Smooth muscle cell (in vitro differentiated cells): ENCODE data around the gene PCYT2. TPM values are rescaled to one million over a fixed set of nuclear protein-coding genes. Genes with fewer than 3 reads are reported as not detected.

Experiments
- DNase-seq: peaks from one replicate; lab custom pipeline; 2025; ENCODE audit not compliant: unreplicated experiment; lab: John Stamatoyannopoulos, UW
- H2AFZ ChIP-seq: fragments of 200-600 bp; sonication (generic); 2 replicates; pipeline ENCODE4 v1.6.0; 2016; ENCODE audit warnings: antibody characterized with exemption, low read depth, mild to moderate bottlenecking
- H3F3A ChIP-seq: fragments of 200-600 bp; sonication (generic); 2 replicates; pipeline ENCODE4 v1.6.0; 2017; ENCODE audit warnings: antibody characterized with exemption, low read depth
- H3K27ac ChIP-seq: fragments of 200-600 bp; sonication (generic); 2 replicates; pipeline ENCODE4 v1.5.1; 2016; ENCODE audit warnings: low read depth, mild to moderate bottlenecking
- H3K27me3 ChIP-seq: fragments of 200-600 bp; sonication (generic); 2 replicates; pipeline ENCODE4 v1.6.1; 2016; ENCODE audit warnings: low read depth, mild to moderate bottlenecking
- H3K36me3 ChIP-seq: fragments of 200-600 bp; sonication (generic); 2 replicates; pipeline ENCODE4 v1.5.1; 2016; ENCODE audit warnings: low read depth
- H3K4me1 ChIP-seq: fragments of 200-600 bp; sonication (generic); 2 replicates; pipeline ENCODE4 v1.5.1; 2016; ENCODE audit warnings: low read depth
- H3K4me2 ChIP-seq: fragments of 200-600 bp; sonication (generic); 2 replicates; pipeline ENCODE4 v1.6.0; 2016; ENCODE audit warnings: mild to moderate bottlenecking
- H3K4me3 ChIP-seq: fragments of 200-600 bp; sonication (generic); 2 replicates; pipeline ENCODE4 v1.5.1; 2016; ENCODE audit warnings: mild to moderate bottlenecking
- H3K79me2 ChIP-seq: fragments of 200-600 bp; sonication (generic); 2 replicates; pipeline ENCODE4 v1.6.0; 2016; ENCODE audit warnings: low read depth, mild to moderate bottlenecking
- H3K9ac ChIP-seq: fragments of 200-600 bp; sonication (generic); 2 replicates; pipeline ENCODE4 v1.6.0; 2016; ENCODE audit warnings: low read depth
- H3K9me3 ChIP-seq: fragments of 200-600 bp; sonication (generic); replicated peaks from 2 replicates; pipeline ENCODE4 v1.5.1; 2016; ENCODE audit warnings: low read depth
- H4K20me1 ChIP-seq: fragments of 200-600 bp; sonication (generic); 2 replicates; pipeline ENCODE4 v1.6.0; 2016; ENCODE audit warnings: low read depth
- CTCF ChIP-seq: fragments of 200-600 bp; sonication (generic); IDR thresholded peaks from 2 replicates; pipeline ENCODE4 v1.5.1; 2017; ENCODE audit warnings: borderline replicate concordance, mild to moderate bottlenecking, antibody characterized with exemption; ENCODE audit not compliant: insufficient read depth, poor library complexity, severe bottlenecking
- WGBS: methylation state at CpG from one replicate; pipeline ENCODE4 v1.1.7; 2016; ENCODE audit warnings: low lambda C conversion rate; 5-methylcytosine and 5-hydroxymethylcytosine counted together
- polyA plus RNA-seq: library from polyadenylated mRNA; unstranded; fragments of >200 nt; fragmentation: Nextera tagmentation; extraction: Ambion mirVana; gene quantifications from 2 replicates; pipeline ENCODE4 v1.2.1, GENCODE V29; 2016
- total RNA-seq: library from RNA; depleted of rRNA; stranded (reverse); fragments of >200 nt; gene quantifications from 2 replicates; pipeline ENCODE4 v1.2.3, GENCODE V29; 2014

PCYT2 gene
- total and polyA plus RNA-seq, 2 experiments from 2014 or later = 11.4 to 50.6 TPM

GRCh38 chr17:81915331-81915730 is 4.1 kb upstream of the PCYT2 start:
- H3K9me3 ChIP-seq = no peaks in the 10 kb centered on the region
- no peak overlapping the region for H2AFZ ChIP-seq
- WGBS = 97% methylated on average over 12 of the region's 12 CpGs
- H3K4me3 ChIP-seq = no peak overlapping the region
- no peaks in the 10 kb centered on the region for H3K36me3 ChIP-seq
- peaks cover 5% of the 10 kb centered on the region for H3K4me1 ChIP-seq
- H3K27me3 ChIP-seq = no peaks in the 10 kb centered on the region
- peaks cover 13% of the 10 kb centered on the region for H3F3A ChIP-seq
- no peak overlapping the region for H3K4me2 ChIP-seq
- peaks cover 68% of the 10 kb centered on the region for H4K20me1 ChIP-seq
- H3K9ac ChIP-seq = no peak overlapping the region
- TF ChIP-seq CTCF = no peak
- peaks cover 43% of the 10 kb centered on the region for H3K79me2 ChIP-seq
- DNase-seq = no peak
- no peak overlapping the region for H3K27ac ChIP-seq

GRCh38 chr17:81914103-81914850 is 3.1 kb upstream of the PCYT2 start:
- Histone ChIP-seq H3K36me3 (no peaks in the 10 kb centered on the region), H3F3A (peaks cover 13% of the 10 kb centered on the region), H3K79me2 (peaks cover 38% of the 10 kb centered on the region), H3K27ac (no peak overlapping the region), H2AFZ (no peak overlapping the region), H3K4me1 (peaks cover 7% of the 10 kb centered on the region), H3K4me2 (no peak overlapping the region), H3K9ac (no peak overlapping the region), H3K9me3 (no peaks in the 10 kb centered on the region), H3K27me3 (no peaks in the 10 kb centered on the region), H3K4me3 (no peak overlapping the region), H4K20me1 (peaks cover 68% of the 10 kb centered on the region)
- 96% methylated on average over 36 of the region's 36 CpGs for WGBS
- DNase-seq = no peak
- no peak for TF ChIP-seq CTCF

- Histone ChIP-seq H3K9me3 (no peaks in the 10 kb centered on the region), H3K4me3 (no peak overlapping the region), H3K4me1 (peaks cover 7% of the 10 kb centered on the region), H3K9ac (no peak overlapping the region), H2AFZ (no peak overlapping the region), H3K27ac (no peak overlapping the region), H3K4me2 (no peak overlapping the region), H3F3A (peaks cover 13% of the 10 kb centered on the region), H3K36me3 (no peaks in the 10 kb centered on the region), H3K27me3 (no peaks in the 10 kb centered on the region), H3K79me2 (peaks cover 33% of the 10 kb centered on the region), H4K20me1 (peaks cover 64% of the 10 kb centered on the region)
- 94% methylated on average over 31 of the region's 31 CpGs for WGBS
- DNase-seq = no peak
- no peak for TF ChIP-seq CTCF
Observed at GRCh38 chr17:81913394-81914102, 2.3 kb upstream of the PCYT2 start.
